ENCODE results near the gene ZRANB1. TPM values are rescaled to one million over a fixed set of nuclear protein-coding genes. Genes with fewer than 3 reads are reported as not detected.

ZRANB1 gene
- total RNA-seq, 4 donors from 2014 or later: 22.1 to 37.5 (median 25.0) TPM

- DNase-seq: no peak
- Histone ChIP-seq H3K4me3 (replicated peaks in 1 of 3) (no peak overlapping the region), H3K27ac (no peak overlapping the region), H3K27me3 (no peaks in the 10 kb centered on the region), H3K36me3 (no peaks in the 10 kb centered on the region), H3K4me1 (peaks cover 47 to 73% of the 10 kb centered on the region in 2 donors), H3K9me3 (no peaks in the 10 kb centered on the region)
- TF ChIP-seq POLR2A (IDR thresholded peaks at IDR 0.05) (no peak), CTCF (IDR thresholded peaks at IDR 0.05) (no peak)
- WGBS, 2 donors: 89 to 92% methylated on average over 9 of the region's 9 CpGs
- intact Hi-C loops (cut with DNase I): no loop called here
Observed at GRCh38 chr10:125018576-125019143, 76.7 kb downstream of the ZRANB1 start.

GRCh38 chr10:125020386-125020785 is 78.5 kb downstream of the ZRANB1 start:
- intact Hi-C loops (cut with DNase I): no loop called here
- H3K9me3 ChIP-seq: no peaks in the 10 kb centered on the region
- peaks cover 0 to 1% of the 10 kb centered on the region in 2 donors for H3K36me3 ChIP-seq
- H3K27me3 ChIP-seq: no peaks in the 10 kb centered on the region
- WGBS, 2 donors: 87 to 89% methylated on average over 13 to 17 of the region's 17 CpGs
- H3K27ac ChIP-seq: no peak overlapping the region
- H3K4me1 ChIP-seq: peaks cover 32 to 62% of the 10 kb centered on the region in 2 donors
- H3K4me3 ChIP-seq (replicated peaks in 1 of 3): no peak overlapping the region
- DNase-seq: peak in 1 of 2 donors; percentile 31
- TF ChIP-seq CTCF (IDR thresholded peaks at IDR 0.05): no peak
- TF ChIP-seq POLR2A (IDR thresholded peaks at IDR 0.05): no peak

- WGBS, 2 donors: 98 to 100% methylated on average over 2 to 9 of the region's 9 CpGs
- intact Hi-C loops (cut with DNase I): no loop called here
- H3K27ac ChIP-seq: no peak overlapping the region
- no peak for DNase-seq
- peaks cover 27 to 57% of the 10 kb centered on the region in 2 donors for H3K4me1 ChIP-seq
- TF ChIP-seq POLR2A (IDR thresholded peaks at IDR 0.05) (no peak), CTCF (IDR thresholded peaks at IDR 0.05) (no peak)
- H3K4me3 ChIP-seq (replicated peaks in 1 of 3): no peak overlapping the region
- H3K27me3 ChIP-seq: no peaks in the 10 kb centered on the region
- H3K36me3 ChIP-seq: peaks cover 0 to 6% of the 10 kb centered on the region in 2 donors
- H3K9me3 ChIP-seq: no peaks in the 10 kb centered on the region
Observed at GRCh38 chr10:125020871-125021270, 78.9 kb downstream of the ZRANB1 start.

- no peak overlapping the region for H3K4me3 ChIP-seq (replicated peaks in 1 of 3)
- H3K9me3 ChIP-seq: no peaks in the 10 kb centered on the region
- peaks cover 17 to 47% of the 10 kb centered on the region in 2 donors for H3K4me1 ChIP-seq
- no peak for TF ChIP-seq POLR2A (IDR thresholded peaks at IDR 0.05)
- intact Hi-C loops (cut with DNase I): no loop called here
- DNase-seq: no peak
- peaks cover 2 to 9% of the 10 kb centered on the region in 2 donors for H3K36me3 ChIP-seq
- no peaks in the 10 kb centered on the region for H3K27me3 ChIP-seq
- H3K27ac ChIP-seq: no peak overlapping the region
- WGBS, 2 donors: 80 to 89% methylated on average over 17 of the region's 17 CpGs
Observed at GRCh38 chr10:125021686-125022344, 79.9 kb downstream of the ZRANB1 start.

GRCh38 chr10:125022671-125023070 is 80.7 kb downstream of the ZRANB1 start:
- Histone ChIP-seq H3K4me1 (peaks cover 9 to 39% of the 10 kb centered on the region in 2 donors), H3K9me3 (no peaks in the 10 kb centered on the region), H3K36me3 (peaks cover 5 to 9% of the 10 kb centered on the region in 2 donors), H3K27ac (no peak overlapping the region), H3K4me3 (replicated peaks in 1 of 3) (no peak overlapping the region), H3K27me3 (no peaks in the 10 kb centered on the region)
- no peak for TF ChIP-seq POLR2A (IDR thresholded peaks at IDR 0.05)
- TF ChIP-seq CTCF (IDR thresholded peaks at IDR 0.05): no peak
- intact Hi-C loops (cut with DNase I): no loop called here
- no peak for DNase-seq
- WGBS, 2 donors: 95 to 96% methylated on average over 6 to 8 of the region's 8 CpGs

All from thyroid gland (tissue), 4 donors.